Coronary artery (tissue), 2 donors: Measurements from ENCODE around the gene PYM1.

Experiments
- DNase-seq: peaks from one replicate; pipeline ENCODE4 v3.0.0-alpha.2; 2017; ENCODE audit warnings: low spot score
- H3K27ac ChIP-seq, 2 donors: fragments of 200-600 bp; sonication (generic); one replicate each; pipeline ENCODE4 v1.5.1; 2016 to 2019
- H3K4me3 ChIP-seq: fragments of 200-600 bp; sonication (generic); 2 replicates; pipeline ENCODE4 v1.5.1; 2016; ENCODE audit warnings: mild to moderate bottlenecking, moderate library complexity
- CTCF ChIP-seq: fragments of 200-600 bp; sonication (generic); IDR thresholded peaks from one replicate; pipeline ENCODE4 v1.5.1; 2019; ENCODE audit warnings: antibody characterized with exemption

The PYM1 gene

GRCh38 chr12:55957106-55957859 lies 29.6 kb upstream of the PYM1 start:
- Histone ChIP-seq H3K27ac (no peak overlapping the region), H3K4me3 (no peak overlapping the region)
- no peak for DNase-seq
- TF ChIP-seq CTCF = no peak

GRCh38 chr12:55955800-55956508 lies 28.3 kb upstream of the PYM1 start:
- Histone ChIP-seq H3K27ac (no peak overlapping the region), H3K4me3 (no peak overlapping the region)
- no peak for DNase-seq
- TF ChIP-seq CTCF = no peak

GRCh38 chr12:55955344-55955743 lies 27.6 kb upstream of the PYM1 start:
- Histone ChIP-seq H3K27ac (no peak overlapping the region), H3K4me3 (no peak overlapping the region)
- no peak for DNase-seq
- no peak for TF ChIP-seq CTCF

GRCh38 chr12:55946553-55946952 lies 18.9 kb upstream of the PYM1 start:
- Histone ChIP-seq H3K4me3 (no peak overlapping the region), H3K27ac (no peak overlapping the region)
- no peak for DNase-seq
- no peak for TF ChIP-seq CTCF

- H3K4me3 ChIP-seq = no peak overlapping the region
- DNase-seq = no peak
- no peak overlapping the region for H3K27ac ChIP-seq
- TF ChIP-seq CTCF = no peak
These were observed 15.0 kb upstream of the PYM1 start for GRCh38 chr12:55942577-55943136.

GRCh38 chr12:55942055-55942454 lies 14.4 kb upstream of the PYM1 start:
- no peak for DNase-seq
- H3K27ac ChIP-seq = no peak overlapping the region
- TF ChIP-seq CTCF = no peak
- H3K4me3 ChIP-seq = no peak overlapping the region
